ENCODE results near the gene CEMP1.

DNA sequence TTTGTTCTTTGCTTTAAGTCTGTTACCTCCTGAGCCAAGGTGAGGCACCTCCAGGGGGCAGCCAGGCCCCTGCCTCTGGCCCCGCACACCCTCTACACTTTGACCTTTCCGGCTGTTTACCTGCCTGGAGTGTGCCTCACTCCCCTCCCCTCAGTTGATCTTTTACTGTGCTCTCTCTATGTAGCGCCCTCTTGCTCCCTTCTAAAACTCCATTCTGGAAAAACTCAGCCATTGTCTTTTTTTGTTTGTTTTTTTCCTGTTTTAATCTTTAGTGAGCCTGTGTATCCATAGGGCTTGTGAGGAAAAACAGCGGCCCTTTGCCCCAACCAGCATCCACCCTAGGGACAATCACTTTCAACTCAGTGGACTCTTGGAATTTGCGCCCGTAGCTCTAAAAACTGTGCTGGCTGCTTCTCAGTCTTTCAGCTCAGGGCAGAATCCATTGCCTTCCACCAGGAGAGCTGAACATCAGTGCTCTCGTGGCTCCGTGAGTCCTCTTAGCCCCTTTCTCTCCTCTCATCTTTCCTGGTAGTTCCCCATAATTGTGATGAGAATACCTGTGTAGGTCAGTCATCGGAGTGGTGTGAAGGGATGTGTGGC lies 6.8 kb downstream of the CEMP1 start:
- TF ChIP-seq, protein P1, sequence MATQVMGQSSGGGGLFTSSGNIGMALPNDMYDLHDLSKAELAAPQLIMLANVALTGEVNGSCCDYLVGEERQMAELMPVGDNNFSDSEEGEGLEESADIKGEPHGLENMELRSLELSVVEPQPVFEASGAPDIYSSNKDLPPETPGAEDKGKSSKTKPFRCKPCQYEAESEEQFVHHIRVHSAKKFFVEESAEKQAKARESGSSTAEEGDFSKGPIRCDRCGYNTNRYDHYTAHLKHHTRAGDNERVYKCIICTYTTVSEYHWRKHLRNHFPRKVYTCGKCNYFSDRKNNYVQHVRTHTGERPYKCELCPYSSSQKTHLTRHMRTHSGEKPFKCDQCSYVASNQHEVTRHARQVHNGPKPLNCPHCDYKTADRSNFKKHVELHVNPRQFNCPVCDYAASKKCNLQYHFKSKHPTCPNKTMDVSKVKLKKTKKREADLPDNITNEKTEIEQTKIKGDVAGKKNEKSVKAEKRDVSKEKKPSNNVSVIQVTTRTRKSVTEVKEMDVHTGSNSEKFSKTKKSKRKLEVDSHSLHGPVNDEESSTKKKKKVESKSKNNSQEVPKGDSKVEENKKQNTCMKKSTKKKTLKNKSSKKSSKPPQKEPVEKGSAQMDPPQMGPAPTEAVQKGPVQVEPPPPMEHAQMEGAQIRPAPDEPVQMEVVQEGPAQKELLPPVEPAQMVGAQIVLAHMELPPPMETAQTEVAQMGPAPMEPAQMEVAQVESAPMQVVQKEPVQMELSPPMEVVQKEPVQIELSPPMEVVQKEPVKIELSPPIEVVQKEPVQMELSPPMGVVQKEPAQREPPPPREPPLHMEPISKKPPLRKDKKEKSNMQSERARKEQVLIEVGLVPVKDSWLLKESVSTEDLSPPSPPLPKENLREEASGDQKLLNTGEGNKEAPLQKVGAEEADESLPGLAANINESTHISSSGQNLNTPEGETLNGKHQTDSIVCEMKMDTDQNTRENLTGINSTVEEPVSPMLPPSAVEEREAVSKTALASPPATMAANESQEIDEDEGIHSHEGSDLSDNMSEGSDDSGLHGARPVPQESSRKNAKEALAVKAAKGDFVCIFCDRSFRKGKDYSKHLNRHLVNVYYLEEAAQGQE (IDR thresholded peaks at IDR 0.05; ENCODE audit: insufficient read depth in 1 of 2, low read depth in 2 of 2, low read length in 1 of 2) = no peak
- TF ChIP-seq, protein P2, sequence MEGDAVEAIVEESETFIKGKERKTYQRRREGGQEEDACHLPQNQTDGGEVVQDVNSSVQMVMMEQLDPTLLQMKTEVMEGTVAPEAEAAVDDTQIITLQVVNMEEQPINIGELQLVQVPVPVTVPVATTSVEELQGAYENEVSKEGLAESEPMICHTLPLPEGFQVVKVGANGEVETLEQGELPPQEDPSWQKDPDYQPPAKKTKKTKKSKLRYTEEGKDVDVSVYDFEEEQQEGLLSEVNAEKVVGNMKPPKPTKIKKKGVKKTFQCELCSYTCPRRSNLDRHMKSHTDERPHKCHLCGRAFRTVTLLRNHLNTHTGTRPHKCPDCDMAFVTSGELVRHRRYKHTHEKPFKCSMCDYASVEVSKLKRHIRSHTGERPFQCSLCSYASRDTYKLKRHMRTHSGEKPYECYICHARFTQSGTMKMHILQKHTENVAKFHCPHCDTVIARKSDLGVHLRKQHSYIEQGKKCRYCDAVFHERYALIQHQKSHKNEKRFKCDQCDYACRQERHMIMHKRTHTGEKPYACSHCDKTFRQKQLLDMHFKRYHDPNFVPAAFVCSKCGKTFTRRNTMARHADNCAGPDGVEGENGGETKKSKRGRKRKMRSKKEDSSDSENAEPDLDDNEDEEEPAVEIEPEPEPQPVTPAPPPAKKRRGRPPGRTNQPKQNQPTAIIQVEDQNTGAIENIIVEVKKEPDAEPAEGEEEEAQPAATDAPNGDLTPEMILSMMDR (IDR thresholded peaks at IDR 0.05) = no peak
- no peak for TF ChIP-seq POLR2AphosphoS5 (IDR thresholded peaks at IDR 0.05; ENCODE audit: low read depth, low read length)
- no peak for TF ChIP-seq SIN3A (IDR thresholded peaks at IDR 0.05; ENCODE audit: borderline replicate concordance, insufficient read depth, low read depth, low read length)
- TF ChIP-seq TCF7L2 (IDR thresholded peaks at IDR 0.05; ENCODE audit: low read depth, low read length) = no peak

Data from Panc1 (cell line).